K562 (cell line): Measurements from ENCODE around the gene DIAPH1. TPM values are rescaled to one million over a fixed set of nuclear protein-coding genes. Genes with fewer than 3 reads are reported as not detected.

ENCODE experiments used
- CBX5 ChIP-seq: IDR thresholded peaks from 2 replicates; pipeline ENCODE4 v1.6.1; 2014; ENCODE audit warnings: low read depth, borderline replicate concordance
- CREM ChIP-seq: IDR thresholded peaks from 2 replicates; pipeline ENCODE4 v1.6.1; 2014; ENCODE audit warnings: antibody characterized with exemption, low read depth
- CUX1 ChIP-seq: fragments of 200-800 bp; sonication (Bioruptor generic); IDR thresholded peaks from 2 replicates; pipeline ENCODE4 v1.6.1; 2016; ENCODE audit warnings: missing genetic modification characterization, missing compliant biosample characterization
- FOXJ2 ChIP-seq: fragments of 200-800 bp; sonication (Bioruptor generic); IDR thresholded peaks from 2 replicates; pipeline ENCODE4 v1.6.1; 2016; ENCODE audit warnings: missing genetic modification characterization, missing compliant biosample characterization
- GTF2F1 ChIP-seq: IDR thresholded peaks from 2 replicates; pipeline ENCODE4 v1.6.1; 2011; ENCODE audit warnings: low read depth, low read length, improper control_type of control experiment
- HOMEZ ChIP-seq: fragments of 250-450 bp; sonication (Bioruptor Pico); IDR thresholded peaks from 2 replicates; pipeline ENCODE4 v1.4.0; 2020; ENCODE audit warnings: mild to moderate bottlenecking, moderate library complexity
- KDM2B ChIP-seq: fragments of 250-450 bp; sonication (Bioruptor Pico); IDR thresholded peaks from 2 replicates; pipeline ENCODE4 v1.8.0; 2021; ENCODE audit warnings: mild to moderate bottlenecking, moderate library complexity
- KLF13 ChIP-seq: fragments of 450-650 bp; IDR thresholded peaks from 2 replicates; pipeline ENCODE4 v1.6.1; 2016; ENCODE audit warnings: missing genetic modification characterization, low read depth, mild to moderate bottlenecking, missing compliant biosample characterization, moderate library complexity, borderline replicate concordance
- MYBL2 ChIP-seq, 2 experiments: fragments of 450-650 bp in 1 of 2; sonication (generic) in 1 of 2; formaldehyde crosslinking in 1 of 2; IDR thresholded peaks; 2 replicates each; pipeline versions ENCODE4 v1.6.1 to v1.8.1; 2017 to 2022; ENCODE audit warnings: borderline replicate concordance in 1 of 2, inconsistent platforms in 1 of 2, low read depth in 1 of 2, mild to moderate bottlenecking in 1 of 2, missing genetic modification reagents in 1 of 2, moderate library complexity in 1 of 2
- PTBP1 ChIP-seq: fragments of 200-400 bp; formaldehyde crosslinking; IDR thresholded peaks from 2 replicates; pipeline ENCODE4 v1.6.1; 2017; ENCODE audit warnings: low read depth, low read length
- TAL1 ChIP-seq: fragments of 450-650 bp; IDR thresholded peaks from 2 replicates; pipeline ENCODE4 v1.6.1; 2016; ENCODE audit warnings: mild to moderate bottlenecking
- THAP12 ChIP-seq: fragments of 250-450 bp; sonication (Bioruptor Pico); IDR thresholded peaks from 2 replicates; pipeline ENCODE4 v1.9.0; 2021; ENCODE audit warnings: mild to moderate bottlenecking, inconsistent platforms
- ZNF639 ChIP-seq, 2 experiments: fragments of 200-800 bp in 1 of 2; sonication (Bioruptor generic) in 1 of 2; sonication (generic) in 1 of 2; formaldehyde crosslinking in 1 of 2; IDR thresholded peaks in 1 of 2; conservative IDR thresholded peaks in 1 of 2; 2 replicates each; pipeline versions ENCODE4 v1.5.0 to v1.6.1; 2016 to 2020; ENCODE audit warnings: missing compliant biosample characterization in 1 of 2, missing genetic modification characterization in 1 of 2, missing genetic modification reagents in 1 of 2
- polyA plus RNA-seq, 8 experiments: library from polyadenylated mRNA; depleted of rRNA in 4 of 8; stranded (reverse) in 5 of 8; unstranded in 3 of 8; fragments of >200 nt; fragmentation: Nextera tagmentation in 2 of 8; fragmentation: Illumina TruSeq in 1 of 8; extraction: Ambion mirVana in 2 of 8; extraction: Trizol in 1 of 8; gene quantifications; 2 replicates each; pipeline versions ENCODE4 v1.2.1 to v1.2.3, GENCODE V29; 2011 to 2014; ENCODE audit warnings: inconsistent platforms in 1 of 8, missing spikeins in 1 of 8
- total RNA-seq, 7 experiments: library from RNA; depleted of rRNA in 6 of 7; stranded (reverse); fragments of >200 nt in 6 of 7; fragmentation: Illumina TruSeq in 2 of 7; extraction: Trizol in 2 of 7; gene quantifications; 2 replicates each; pipeline versions ENCODE4 v1.2.1 to v1.2.3, GENCODE V29; 2011 to 2021; ENCODE audit warnings: low replicate concordance in 1 of 7

DIAPH1 gene
- total and polyA plus RNA-seq, 9 of the 15 experiments (the other 6 are each of a cell fraction or from before 2014, with no cell fraction given): 60.8 to 328 (median 97.8) TPM

- 0 out of 2 replicates have a peak, but pooled peaks have one; percentile 35 for TF ChIP-seq PTBP1
- peak; percentile 99 for TF ChIP-seq KLF13 (tag)
- TF ChIP-seq GTF2F1: 0 out of 2 replicates have a peak, but pooled peaks have one; percentile 70
- no peak for TF ChIP-seq CBX5
- no peak for TF ChIP-seq CUX1 (CRISPR knock-in tag)
- TF ChIP-seq TAL1: no peak
- peak in 1 of 2 experiments; percentile 52; a peak in 1 of 4 replicates for TF ChIP-seq ZNF639 (CRISPR knock-in tag; conservative IDR thresholded peaks at IDR 0.05 in 1 of 2, IDR thresholded peaks at IDR 0.05 in 1 of 2)
- TF ChIP-seq MYBL2 (IDR thresholded peaks at IDR 0.05; ENCODE audit: low read depth): no peak; the same call in 1 of the 2 replicates
- no peak for TF ChIP-seq MYBL2 (CRISPR knock-in tag; IDR thresholded peaks at IDR 0.05; ENCODE audit: borderline replicate concordance)
- peak; percentile 60; the same call in 1 of the 2 replicates for TF ChIP-seq KDM2B (CRISPR knock-in tag)
- TF ChIP-seq THAP12 (CRISPR knock-in tag): 0 out of 2 replicates have a peak, but pooled peaks have one; percentile 13
- TF ChIP-seq CREM: peak; percentile 89
- 0 out of 2 replicates have a peak, but pooled peaks have one; percentile 52 for TF ChIP-seq FOXJ2 (tag)
- no peak for TF ChIP-seq HOMEZ (CRISPR knock-in tag)
Observed at GRCh38 chr5:141618804-141619554, at the start of gene DIAPH1 (continued).
